HL-60/S4 treated with phorbol 12-myristate 13-acetate at 8.2 ng/mL for 4 days and 3 days (cell line): ENCODE measurements around the gene MRPL34.

Source experiments
- in situ Hi-C: fragments of 300-500 bp; cut with MboI; formaldehyde crosslinking; loops from 2 replicates; pipeline ENCODE4 v1.15.0; 2022; ENCODE audit warnings: low sequenced_read_pairs

The MRPL34 gene

GRCh38 chr19:17307876-17308377, 2.3 kb downstream of the MRPL34 start:
- in situ Hi-C loops: no loop called here

GRCh38 chr19:17309198-17309964, 3.7 kb downstream of the MRPL34 start, which contains the start of gene DDA1:
DDA1 (plus strand) TSS chr19:17309563; CDS start chr19:17309655, 92 bp downstream.
- in situ Hi-C loops: no loop called here

GRCh38 chr19:17309965-17310461, 4.3 kb downstream of the MRPL34 start:
- in situ Hi-C loops: no loop called here

DNA sequence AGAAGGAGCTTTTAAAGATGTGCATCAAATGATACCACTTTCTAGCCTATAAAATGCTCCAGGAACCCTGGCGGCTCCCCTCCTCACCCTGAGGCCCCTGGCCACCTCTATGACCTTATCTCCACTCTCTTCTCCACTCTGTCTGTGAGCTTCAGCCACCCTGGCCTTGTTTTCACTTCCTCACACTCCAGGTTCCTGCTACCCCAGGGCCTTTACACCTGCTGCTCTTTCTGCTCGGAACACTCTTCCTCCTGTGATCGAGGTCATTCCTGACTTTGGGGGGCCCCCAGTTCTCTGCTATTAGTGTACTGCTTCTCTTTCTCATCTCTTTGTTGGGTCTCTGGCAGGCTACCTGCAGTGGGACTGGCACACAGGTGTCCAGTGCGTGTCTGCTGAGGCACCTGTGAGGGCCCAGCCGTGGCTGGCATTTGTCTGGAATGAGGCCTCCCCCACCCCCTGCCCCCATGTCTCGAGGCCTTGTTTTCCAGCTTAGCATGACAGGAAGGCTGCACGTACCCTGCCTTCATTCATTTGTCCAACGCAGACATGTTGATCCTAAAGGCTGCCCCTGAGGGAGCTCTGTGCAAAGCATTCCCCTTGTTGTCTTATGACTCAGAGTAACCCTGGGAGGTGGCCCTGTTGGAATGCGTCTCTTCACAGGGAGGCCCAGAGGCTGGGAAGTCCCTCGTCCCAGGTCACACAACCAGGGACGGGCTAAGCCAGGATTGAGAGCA, 6.0 kb downstream of the MRPL34 start:
- in situ Hi-C loops: no loop called here

GRCh38 chr19:17312189-17313113, 6.8 kb downstream of the MRPL34 start:
- in situ Hi-C loops: no loop called here

DNA sequence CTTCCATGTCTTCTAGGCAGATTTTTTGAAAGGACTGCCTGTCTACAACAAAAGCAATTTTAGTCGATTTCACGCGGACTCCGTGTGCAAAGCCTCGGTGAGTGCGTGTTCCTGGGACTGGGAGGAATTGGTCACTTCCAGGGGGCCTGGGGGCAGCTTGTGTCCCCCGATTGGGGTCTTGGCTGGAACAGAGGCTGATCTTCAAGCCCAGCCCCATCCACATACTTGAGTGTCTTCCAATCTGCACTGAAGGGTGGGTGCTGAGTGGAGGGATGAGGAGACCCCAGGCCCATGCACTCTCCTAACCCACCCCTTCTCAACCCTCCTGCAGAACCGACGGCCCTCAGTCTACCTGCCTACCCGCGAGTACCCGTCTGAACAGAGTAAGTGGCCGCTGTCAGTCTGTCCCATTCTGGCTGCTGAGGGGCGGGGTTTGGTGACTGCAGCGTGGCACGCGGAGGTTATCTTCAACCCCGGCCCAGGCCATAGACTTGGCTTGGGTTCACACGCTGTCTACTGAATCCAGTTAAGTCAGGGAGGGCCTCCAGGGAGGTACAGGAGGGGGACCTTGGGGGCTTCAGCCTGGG, 8.4 kb downstream of the MRPL34 start:
- in situ Hi-C loops: no loop called here

GRCh38 chr19:17318966-17319365, 13.3 kb downstream of the MRPL34 start:
- in situ Hi-C loops: no loop called here

DNA sequence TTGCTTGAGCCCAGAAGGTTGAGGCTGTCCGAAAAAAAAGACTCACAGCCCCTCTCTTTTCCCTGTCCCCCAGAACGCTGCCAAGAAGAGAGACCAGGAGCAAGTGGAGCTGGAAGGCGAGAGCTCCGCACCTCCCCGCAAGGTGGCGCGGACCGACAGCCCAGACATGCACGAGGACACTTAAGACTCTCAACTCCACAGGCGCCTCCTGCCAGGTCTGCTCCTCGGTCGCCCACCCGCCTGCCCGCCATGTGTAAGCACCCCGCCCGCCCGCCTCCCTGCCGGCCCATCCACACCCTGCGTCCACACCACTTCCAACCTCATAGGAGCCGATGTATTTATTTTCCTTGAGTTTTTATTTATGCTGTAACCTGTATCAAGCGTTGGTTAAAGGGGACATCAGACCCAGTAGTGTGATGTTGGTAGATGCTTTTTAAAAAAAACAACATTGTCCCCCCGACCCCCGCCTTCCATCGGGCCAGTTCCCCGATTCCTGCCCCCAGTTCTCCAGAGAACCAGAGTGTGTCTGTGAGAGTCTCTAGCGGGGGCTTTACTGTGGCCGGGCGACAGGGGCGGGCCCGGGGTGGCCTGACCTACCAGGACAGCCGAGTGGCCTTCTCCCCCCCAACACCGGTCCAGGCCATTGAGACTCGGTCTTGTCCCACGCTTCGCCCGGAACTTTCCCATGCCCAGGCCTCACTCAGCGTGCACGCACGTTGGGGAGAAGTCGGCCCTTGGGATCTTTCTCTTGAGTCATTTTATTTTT, 14.0 kb downstream of the MRPL34 start:
- in situ Hi-C loops: no loop called here

DNA sequence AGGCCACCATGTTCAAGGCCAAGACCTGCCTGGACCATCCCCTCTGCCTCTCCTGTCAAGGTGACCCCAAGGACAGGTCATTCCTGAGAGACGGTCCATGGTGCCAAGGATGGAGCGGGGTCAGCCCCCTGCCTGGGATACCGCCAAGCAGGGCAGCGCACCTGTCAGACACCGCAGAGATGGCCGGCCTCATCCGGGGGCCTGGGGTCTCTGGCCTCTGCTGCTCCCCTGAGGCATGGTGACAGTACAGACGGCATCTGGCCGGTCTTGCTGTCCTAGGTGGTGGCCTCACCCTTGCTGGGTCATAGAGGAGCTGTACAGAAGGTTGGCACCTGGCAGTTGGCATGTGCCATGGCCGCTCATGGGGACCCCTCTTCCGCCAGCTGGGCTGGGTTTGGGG, 14.8 kb downstream of the MRPL34 start:
- in situ Hi-C loops: no loop called here

- in situ Hi-C loops: no loop called here
Measured at GRCh38 chr19:17321655-17322489, 16.2 kb downstream of the MRPL34 start.

- in situ Hi-C loops: no loop called here
Measured at GRCh38 chr19:17322854-17323253, 17.2 kb downstream of the MRPL34 start.

DNA sequence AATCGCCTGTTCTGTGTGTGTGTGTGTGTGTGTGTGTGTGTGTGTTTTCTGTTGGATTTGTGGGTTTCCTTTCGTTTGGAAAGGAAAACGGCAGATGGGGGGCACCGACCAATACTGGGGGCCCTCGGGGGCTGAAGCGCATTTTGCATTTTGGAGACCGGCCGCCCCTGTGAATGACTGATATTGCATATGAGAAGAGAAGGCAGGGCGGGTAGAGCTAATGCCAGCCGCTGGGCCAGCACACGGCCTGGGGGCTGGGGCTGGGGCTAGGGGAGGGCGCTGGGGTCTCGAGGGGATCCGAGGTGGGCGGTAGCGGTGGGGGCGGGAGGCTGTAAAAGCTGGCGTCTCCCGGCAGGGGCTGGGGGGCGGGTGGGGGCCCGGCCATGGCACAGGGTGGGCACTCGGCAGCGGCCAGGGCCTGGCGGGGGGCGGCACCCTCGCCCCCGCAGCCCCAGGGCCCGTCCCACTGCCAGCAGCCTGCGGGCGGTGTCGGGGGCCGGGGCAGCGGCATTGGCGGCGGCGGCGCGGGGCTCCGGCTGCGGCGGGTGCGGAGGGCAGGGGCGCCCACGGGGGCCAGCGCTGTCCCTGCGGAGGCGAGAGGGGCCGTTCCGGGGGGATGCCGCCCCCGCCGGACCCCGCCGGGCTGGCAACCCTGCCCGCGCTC, 17.8 kb downstream of the MRPL34 start:
- in situ Hi-C loops: no loop called here

DNA sequence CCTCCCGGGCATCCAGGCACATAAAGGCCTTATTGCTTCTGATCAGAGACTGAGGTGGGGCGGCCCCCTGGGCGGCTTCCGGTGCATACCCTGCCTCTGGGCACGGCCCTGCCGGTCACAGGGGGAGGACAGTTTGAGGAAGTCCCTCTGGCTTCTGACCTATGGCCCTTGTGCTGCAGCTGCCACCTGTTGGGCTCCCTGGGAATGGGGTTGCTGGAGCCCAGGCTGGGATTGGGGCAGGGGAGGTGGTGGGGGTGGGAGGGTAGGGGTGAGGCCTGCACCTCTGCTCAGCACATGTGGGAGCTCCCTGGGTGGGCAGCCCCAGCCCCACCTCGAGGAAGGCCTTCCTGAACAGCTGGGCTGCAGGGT, 18.3 kb downstream of the MRPL34 start:
- in situ Hi-C loops: no loop called here

- in situ Hi-C loops: no loop called here
Measured at GRCh38 chr19:17324357-17325114, 18.9 kb downstream of the MRPL34 start.

- in situ Hi-C loops: no loop called here
Measured at GRCh38 chr19:17325133-17325532, 19.5 kb downstream of the MRPL34 start.

- in situ Hi-C loops: no loop called here
Measured at GRCh38 chr19:17325881-17326594, 20.4 kb downstream of the MRPL34 start.

GRCh38 chr19:17326595-17326966, 20.9 kb downstream of the MRPL34 start:
- in situ Hi-C loops: no loop called here
